PC-3 (cell line): ENCODE data around the gene RAMP1. TPM values are rescaled to one million over a fixed set of nuclear protein-coding genes. Genes with fewer than 3 reads are reported as not detected.

Source experiments
- ATAC-seq: fragments of 200-7000 bp; cut with Tn5 transposase; 2 replicates; pipeline ENCODE4 v1.9.1; 2020; ENCODE audit warnings: mild to moderate bottlenecking, moderate library complexity
- BruUV-seq: library from RNA; stranded (reverse); fragments of 400-500 nt; replicated peaks from 2 replicates; lab custom pipeline; 2021; lab: Mats Ljungman, UMichigan
- CTCF ChIA-PET: fragments of 300-600 bp; sonication (Branson Sonifier 250); formaldehyde crosslinking; loops from one replicate; lab custom pipeline; 2022; ENCODE audit warnings: antibody characterized with exemption; lab: Charles Lee
- POLR2A ChIA-PET: fragments of 300-600 bp; sonication (Branson Sonifier 250); formaldehyde crosslinking; loops from one replicate; lab custom pipeline; 2022; ENCODE audit warnings: antibody characterized with exemption; ENCODE audit not compliant: unreplicated experiment; lab: Charles Lee
- DNase-seq: peaks from one replicate; pipeline ENCODE4 v3.0.0-alpha.2; 2015
- H2AFZ ChIP-seq: fragments of 300-600 bp; sonication (generic); 2 replicates; pipeline ENCODE4 v1.6.0; 2016; ENCODE audit warnings: antibody characterized with exemption, low read length
- H3F3A ChIP-seq: fragments of 300-600 bp; sonication (generic); one replicate; pipeline ENCODE4 v1.6.0; 2017; ENCODE audit warnings: antibody characterized with exemption, low read length, control low read depth, mild to moderate bottlenecking; ENCODE audit not compliant: unreplicated experiment
- H3K27ac ChIP-seq: fragments of 300-600 bp; sonication (generic); 2 replicates; pipeline ENCODE4 v1.5.1; 2016; ENCODE audit warnings: mild to moderate bottlenecking, low read length
- H3K27me3 ChIP-seq: fragments of 300-600 bp; sonication (generic); 2 replicates; pipeline ENCODE4 v1.6.1; 2016; ENCODE audit warnings: low read length, mixed read lengths
- H3K36me3 ChIP-seq: fragments of 300-600 bp; sonication (generic); 2 replicates; pipeline ENCODE4 v1.6.1; 2016; ENCODE audit warnings: low read depth, mixed run types, low read length, mixed read lengths
- H3K4me1 ChIP-seq: fragments of 300-600 bp; sonication (generic); 2 replicates; pipeline ENCODE4 v1.5.1; 2016; ENCODE audit warnings: low read length; ENCODE audit not compliant: insufficient read depth
- H3K4me2 ChIP-seq: fragments of 300-600 bp; sonication (generic); 2 replicates; pipeline ENCODE4 v1.6.0; 2016; ENCODE audit warnings: low read length
- H3K4me3 ChIP-seq: fragments of 300-600 bp; sonication (generic); 2 replicates; pipeline ENCODE4 v1.5.1; 2016; ENCODE audit warnings: mild to moderate bottlenecking, low read length, mixed read lengths
- H3K79me2 ChIP-seq: fragments of 300-600 bp; sonication (generic); 2 replicates; pipeline ENCODE4 v1.6.1; 2017; ENCODE audit warnings: low read length, mixed read lengths
- H3K9ac ChIP-seq: fragments of 300-600 bp; sonication (generic); 2 replicates; pipeline ENCODE4 v1.6.0; 2016; ENCODE audit warnings: mild to moderate bottlenecking, low read length
- H3K9me2 ChIP-seq: fragments of 300-600 bp; sonication (generic); replicated peaks from 2 replicates; pipeline ENCODE4 v1.6.1; 2016; ENCODE audit warnings: mixed run types, low read length, mixed read lengths
- H3K9me3 ChIP-seq: fragments of 300-600 bp; sonication (generic); 2 replicates; pipeline ENCODE4 v1.6.1; 2016; ENCODE audit warnings: low read length, mixed read lengths
- H4K20me1 ChIP-seq: fragments of 300-600 bp; sonication (generic); 2 replicates; pipeline ENCODE4 v1.6.1; 2016; ENCODE audit warnings: low read length, mixed read lengths
- EZH2 ChIP-seq: fragments of 300-600 bp; sonication (generic); IDR thresholded peaks from one replicate; pipeline ENCODE4 v1.6.1; 2017; ENCODE audit warnings: antibody characterized with exemption, mild to moderate bottlenecking, low read length; ENCODE audit not compliant: unreplicated experiment
- EZH2phosphoT487 ChIP-seq: fragments of 300-600 bp; sonication (generic); IDR thresholded peaks from 2 replicates; pipeline ENCODE4 v1.6.1; 2018; ENCODE audit warnings: mild to moderate bottlenecking, antibody characterized with exemption, low read length, borderline replicate concordance
- intact Hi-C: fragments of 100-400 bp; cut with micrococcal nuclease; formaldehyde crosslinking; loops from 2 replicates; pipeline ENCODE4 v1.9.0; 2023
- total RNA-seq: library from RNA; depleted of rRNA; stranded (reverse); fragments of >200 nt; gene quantifications from 2 replicates; pipeline ENCODE4 v1.2.3, GENCODE V29; 2014
- TF ChIP-seq, protein P1 (sequence below): fragments of 300-600 bp; sonication (generic); conservative IDR thresholded peaks from 2 replicates; pipeline ENCODE4 v1.5.1; 2017; ENCODE audit warnings: antibody characterized with exemption, low read depth, mild to moderate bottlenecking, low read length

The RAMP1 gene
- total RNA-seq, 1 experiment from 2014 or later, result 210 TPM

DNA sequence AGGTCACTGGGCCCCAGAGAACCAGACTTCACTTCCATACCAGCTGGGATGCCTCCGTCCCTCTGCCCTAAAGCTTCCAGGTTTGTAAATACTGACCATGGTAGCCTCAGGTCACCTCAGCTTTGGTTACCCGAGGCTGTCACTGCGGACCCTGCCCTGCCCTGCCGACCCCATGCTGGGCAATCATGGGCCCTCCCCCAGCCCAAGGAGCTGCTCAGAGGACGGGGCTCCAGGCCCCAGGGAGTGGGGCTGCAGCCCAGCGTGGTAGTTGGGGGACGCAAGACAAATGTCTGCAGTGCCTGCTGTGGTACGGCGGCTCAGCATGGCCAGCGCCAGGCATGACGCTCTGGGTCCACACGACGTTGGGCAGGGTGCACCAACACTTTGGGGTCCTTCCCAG, 25.3 kb downstream of the RAMP1 start:
- no peaks in the 10 kb centered on the region for H3K9me3 ChIP-seq
- H3K36me3 ChIP-seq, result peaks cover 6% of the 10 kb centered on the region; the same call in 1 of the 2 replicates
- H2AFZ ChIP-seq, result no peak overlapping the region
- H3K4me2 ChIP-seq, result no peak overlapping the region
- H3K9me2 ChIP-seq, result no peaks in the 10 kb centered on the region
- ChIA-PET POLR2A (no interaction called here), CTCF (no interaction called here)
- H3K4me3 ChIP-seq, result no peak overlapping the region
- ATAC-seq, result no peak
- H3K27me3 ChIP-seq, result no peaks in the 10 kb centered on the region
- no peak for TF ChIP-seq EZH2phosphoT487
- TF ChIP-seq, protein P1, sequence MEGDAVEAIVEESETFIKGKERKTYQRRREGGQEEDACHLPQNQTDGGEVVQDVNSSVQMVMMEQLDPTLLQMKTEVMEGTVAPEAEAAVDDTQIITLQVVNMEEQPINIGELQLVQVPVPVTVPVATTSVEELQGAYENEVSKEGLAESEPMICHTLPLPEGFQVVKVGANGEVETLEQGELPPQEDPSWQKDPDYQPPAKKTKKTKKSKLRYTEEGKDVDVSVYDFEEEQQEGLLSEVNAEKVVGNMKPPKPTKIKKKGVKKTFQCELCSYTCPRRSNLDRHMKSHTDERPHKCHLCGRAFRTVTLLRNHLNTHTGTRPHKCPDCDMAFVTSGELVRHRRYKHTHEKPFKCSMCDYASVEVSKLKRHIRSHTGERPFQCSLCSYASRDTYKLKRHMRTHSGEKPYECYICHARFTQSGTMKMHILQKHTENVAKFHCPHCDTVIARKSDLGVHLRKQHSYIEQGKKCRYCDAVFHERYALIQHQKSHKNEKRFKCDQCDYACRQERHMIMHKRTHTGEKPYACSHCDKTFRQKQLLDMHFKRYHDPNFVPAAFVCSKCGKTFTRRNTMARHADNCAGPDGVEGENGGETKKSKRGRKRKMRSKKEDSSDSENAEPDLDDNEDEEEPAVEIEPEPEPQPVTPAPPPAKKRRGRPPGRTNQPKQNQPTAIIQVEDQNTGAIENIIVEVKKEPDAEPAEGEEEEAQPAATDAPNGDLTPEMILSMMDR, result no peak
- no peak for TF ChIP-seq EZH2
- H3K9ac ChIP-seq, result no peak overlapping the region
- H4K20me1 ChIP-seq, result no peaks in the 10 kb centered on the region
- intact Hi-C loops, result no loop called here
- H3F3A ChIP-seq, result no peaks in the 10 kb centered on the region
- H3K27ac ChIP-seq, result no peak overlapping the region
- no peaks in the 10 kb centered on the region for H3K79me2 ChIP-seq
- BruUV-seq, result no TSS peak
- no peak for DNase-seq
- H3K4me1 ChIP-seq, result peaks cover 11% of the 10 kb centered on the region

DNA sequence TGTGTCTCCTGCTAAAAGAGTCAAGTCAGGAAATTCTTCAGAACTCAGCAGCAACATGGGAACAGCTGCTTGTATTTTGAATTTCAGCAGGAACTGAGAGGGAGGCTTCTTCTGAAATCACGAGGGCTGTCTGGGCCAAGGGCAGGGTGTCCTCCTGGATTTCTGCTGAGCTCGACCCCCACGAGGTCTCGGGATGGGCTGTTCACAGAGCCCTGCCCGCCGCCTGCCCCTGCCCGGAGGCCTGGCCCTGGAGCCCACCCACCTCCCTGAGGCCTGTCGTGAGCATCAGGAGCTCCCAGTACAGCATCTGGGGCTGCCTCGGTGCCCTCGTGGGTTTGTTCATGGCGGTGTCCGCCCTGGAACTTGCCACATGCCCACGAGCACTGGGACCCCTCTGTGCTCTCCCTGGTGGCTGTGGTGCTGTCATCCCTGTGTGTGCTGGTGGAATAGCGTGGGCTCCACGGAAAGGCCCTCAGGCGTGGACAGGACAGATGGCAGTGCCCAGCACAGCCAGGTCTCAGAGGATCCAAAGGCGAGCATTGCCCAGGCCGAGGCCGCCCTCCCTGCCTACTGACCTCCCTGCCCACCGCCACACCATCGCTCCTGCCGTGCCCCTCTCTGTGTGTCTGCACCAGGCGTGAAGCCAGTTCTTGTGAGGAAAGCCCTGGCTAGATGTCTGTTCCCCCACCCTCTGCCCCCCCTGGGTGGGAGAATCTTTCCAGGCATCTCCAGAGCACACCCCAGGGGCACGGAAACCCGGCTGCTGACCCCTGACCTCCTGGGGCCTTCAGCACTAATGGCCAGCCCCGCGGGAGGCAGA, 25.9 kb downstream of the RAMP1 start:
- H3K79me2 ChIP-seq, result no peaks in the 10 kb centered on the region
- H3K4me1 ChIP-seq, result peaks cover 11% of the 10 kb centered on the region
- no peak for TF ChIP-seq EZH2phosphoT487
- TF ChIP-seq, protein P1, result no peak
- TF ChIP-seq EZH2, result no peak
- H3K4me3 ChIP-seq, result no peak overlapping the region
- H3K27ac ChIP-seq, result no peak overlapping the region
- intact Hi-C loops, result no loop called here
- POLR2A ChIA-PET, result no interaction called here
- no peak for ATAC-seq
- no peaks in the 10 kb centered on the region for H3K9me3 ChIP-seq
- CTCF ChIA-PET, result no interaction called here
- H2AFZ ChIP-seq, result no peak overlapping the region
- no TSS peak for BruUV-seq
- DNase-seq, result no peak
- peaks cover 6% of the 10 kb centered on the region; the same call in 1 of the 2 replicates for H3K36me3 ChIP-seq
- no peak overlapping the region for H3K9ac ChIP-seq
- no peaks in the 10 kb centered on the region for H3K9me2 ChIP-seq
- H3F3A ChIP-seq, result no peaks in the 10 kb centered on the region
- H3K4me2 ChIP-seq, result no peak overlapping the region
- no peaks in the 10 kb centered on the region for H4K20me1 ChIP-seq
- no peaks in the 10 kb centered on the region for H3K27me3 ChIP-seq
